Peyer's patch (tissue), 4 donors: ENCODE results near the gene PTTG1IP.
"Not testable (repeated sequence)": the region's sequence is repeated elsewhere in the genome, so short reads cannot be mapped to it uniquely, and the experiment has no call there.

Experiments used
- CTCF ChIP-seq, 6 experiments: fragments of 450-650 bp in 4 of 6; fragments of 200-600 bp in 2 of 6; sonication (generic) in 1 of 6; IDR thresholded peaks; one replicate each; pipeline ENCODE4 v1.5.1; 2017 to 2019; ENCODE audit warnings: antibody characterized with exemption in 6 of 6, mild to moderate bottlenecking in 3 of 6, moderate library complexity in 1 of 6
- POLR2A ChIP-seq, 2 donors: fragments of 450-650 bp; IDR thresholded peaks; one replicate each; pipeline ENCODE4 v1.5.1; 2017; ENCODE audit warnings: antibody characterized with exemption in 2 of 2, mild to moderate bottlenecking in 2 of 2, moderate library complexity in 2 of 2

GRCh38 chr21:44832516-44833255 is 40.8 kb downstream of the PTTG1IP start:
- not testable (repeated sequence) for TF ChIP-seq POLR2A, CTCF (IDR thresholded peaks at IDR 0.05)
